ENCODE results near the gene PTPMT1.
"Not testable (repeated sequence)": the region's sequence is repeated elsewhere in the genome, so short reads cannot be mapped to it uniquely, and the experiment has no call there.

- TF ChIP-seq CTCF (IDR thresholded peaks at IDR 0.05 in 8 of 11, conservative IDR thresholded peaks at IDR 0.05 in 3 of 11); POLR2AphosphoS5 (IDR thresholded peaks at IDR 0.05); POLR2A (IDR thresholded peaks at IDR 0.05): not testable (repeated sequence)
These were observed 34.7 kb upstream of the PTPMT1 start for GRCh38 chr11:47530721-47531120.
